NK-92 (cell line): Measurements from ENCODE around the gene ASGR1.

ENCODE experiments used
- DNase-seq: peaks from one replicate; lab custom pipeline; 2025; ENCODE audit not compliant: unreplicated experiment; lab: John Stamatoyannopoulos, UW

ASGR1 gene

GRCh38 chr17:7124923-7125322 is 54.2 kb downstream of the ASGR1 start:
- no peak for DNase-seq

DNA sequence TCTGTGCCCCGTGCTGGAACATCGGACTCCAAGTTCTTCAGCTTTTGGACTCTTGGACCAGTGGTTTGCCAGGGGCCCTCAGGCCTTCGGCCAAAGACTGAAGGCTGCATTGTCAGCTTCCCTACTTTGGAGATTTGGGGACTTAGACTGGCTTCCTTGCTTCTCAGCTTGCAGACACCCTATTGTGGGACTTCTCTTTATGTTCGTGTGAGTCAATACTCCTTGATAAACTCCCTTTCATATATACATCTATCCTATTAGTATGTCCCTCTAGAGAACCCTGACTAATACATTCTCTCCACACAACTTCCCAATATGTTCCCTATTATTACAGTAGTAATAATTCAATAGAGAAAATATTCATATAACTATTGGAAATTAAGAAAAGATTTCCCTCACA is 55.3 kb downstream of the ASGR1 start:
- DNase-seq: no peak
